Thyroid gland (tissue), 4 donors: Measurements from ENCODE around the gene UBE3A. TPM values are rescaled to one million over a fixed set of nuclear protein-coding genes. Genes with fewer than 3 reads are reported as not detected.

Experiments used
- DNase-seq, 2 donors: peaks; one replicate each; pipeline ENCODE4 v3.0.0-alpha.2; 2019
- H3K27ac ChIP-seq, 3 donors: fragments of 200-600 bp; sonication (generic); 1 replicate in 2 of 3; 2 replicates in 1 of 3; pipeline ENCODE4 v1.5.1; 2016 to 2019; ENCODE audit warnings: mild to moderate bottlenecking in 1 of 3, moderate library complexity in 1 of 3
- H3K27me3 ChIP-seq: fragments of 200-600 bp; sonication (generic); one replicate; pipeline ENCODE4 v1.5.1; 2019
- H3K36me3 ChIP-seq, 2 donors: fragments of 200-600 bp; sonication (generic); one replicate each; pipeline ENCODE4 v1.5.1; 2016 to 2019
- H3K4me1 ChIP-seq, 2 donors: fragments of 200-600 bp; sonication (generic); one replicate each; pipeline ENCODE4 v1.5.1; 2017 to 2019
- H3K4me3 ChIP-seq, 3 donors: fragments of 200-600 bp; sonication (generic); replicated peaks in 1 of 3; 1 replicate in 2 of 3; 2 replicates in 1 of 3; pipeline ENCODE4 v1.5.1; 2016; ENCODE audit warnings: mild to moderate bottlenecking in 1 of 3
- H3K9me3 ChIP-seq: fragments of 200-600 bp; sonication (generic); one replicate; pipeline ENCODE4 v1.5.1; 2017
- POLR2A ChIP-seq, 2 donors: fragments of 450-650 bp; IDR thresholded peaks; one replicate each; pipeline ENCODE4 v1.6.1; 2017; ENCODE audit warnings: antibody characterized with exemption in 2 of 2, mild to moderate bottlenecking in 2 of 2, moderate library complexity in 1 of 2
- WGBS, 2 donors: methylation state at CpG; one replicate each; pipeline ENCODE4 v1.1.5; 2017; 5-methylcytosine and 5-hydroxymethylcytosine counted together
- intact Hi-C: fragments of 100-400 bp; cut with DNase I; formaldehyde crosslinking; loops from one replicate; pipeline ENCODE4 v1.15.1; 2023
- total RNA-seq, 4 donors: library from RNA; depleted of rRNA; stranded (reverse); fragments of >200 nt; gene quantifications; one replicate each; pipeline ENCODE4 v1.2.3, GENCODE V29; 2016
- TF ChIP-seq, protein P1 (sequence below), 6 experiments: fragments of 200-600 bp in 3 of 6; fragments of 450-650 bp in 3 of 6; sonication (generic) in 3 of 6; IDR thresholded peaks; one replicate each; pipeline ENCODE4 v1.5.1; 2016 to 2019; ENCODE audit warnings: antibody characterized with exemption in 6 of 6, mild to moderate bottlenecking in 2 of 6, inconsistent platforms in 1 of 6, moderate library complexity in 1 of 6

UBE3A gene
- total RNA-seq, 4 donors from 2014 or later, result 88.6 to 140 (median 106) TPM

DNA sequence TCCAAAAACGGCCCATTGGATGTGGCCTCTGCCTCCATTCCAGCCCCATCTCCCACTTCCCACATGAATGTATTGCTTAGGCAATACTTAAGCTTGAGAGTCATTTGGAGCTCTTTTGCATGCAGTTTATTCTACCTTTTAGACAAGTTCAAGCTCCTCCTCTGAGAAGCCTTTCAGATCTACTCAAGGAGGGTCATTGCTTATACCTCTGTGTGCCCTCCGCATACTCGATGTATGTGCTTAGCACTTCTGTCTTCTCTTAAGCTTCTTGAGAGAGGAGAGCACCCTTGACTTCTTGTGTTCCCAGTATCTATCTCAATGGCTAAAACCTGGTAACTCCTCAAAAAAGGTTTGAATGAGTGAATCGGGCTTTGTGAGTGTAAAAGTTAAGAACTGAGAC is 6.6 kb upstream of the UBE3A start:
- no peak for TF ChIP-seq POLR2A (IDR thresholded peaks at IDR 0.05)
- TF ChIP-seq, protein P1, sequence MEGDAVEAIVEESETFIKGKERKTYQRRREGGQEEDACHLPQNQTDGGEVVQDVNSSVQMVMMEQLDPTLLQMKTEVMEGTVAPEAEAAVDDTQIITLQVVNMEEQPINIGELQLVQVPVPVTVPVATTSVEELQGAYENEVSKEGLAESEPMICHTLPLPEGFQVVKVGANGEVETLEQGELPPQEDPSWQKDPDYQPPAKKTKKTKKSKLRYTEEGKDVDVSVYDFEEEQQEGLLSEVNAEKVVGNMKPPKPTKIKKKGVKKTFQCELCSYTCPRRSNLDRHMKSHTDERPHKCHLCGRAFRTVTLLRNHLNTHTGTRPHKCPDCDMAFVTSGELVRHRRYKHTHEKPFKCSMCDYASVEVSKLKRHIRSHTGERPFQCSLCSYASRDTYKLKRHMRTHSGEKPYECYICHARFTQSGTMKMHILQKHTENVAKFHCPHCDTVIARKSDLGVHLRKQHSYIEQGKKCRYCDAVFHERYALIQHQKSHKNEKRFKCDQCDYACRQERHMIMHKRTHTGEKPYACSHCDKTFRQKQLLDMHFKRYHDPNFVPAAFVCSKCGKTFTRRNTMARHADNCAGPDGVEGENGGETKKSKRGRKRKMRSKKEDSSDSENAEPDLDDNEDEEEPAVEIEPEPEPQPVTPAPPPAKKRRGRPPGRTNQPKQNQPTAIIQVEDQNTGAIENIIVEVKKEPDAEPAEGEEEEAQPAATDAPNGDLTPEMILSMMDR (IDR thresholded peaks at IDR 0.05), result no peak
- intact Hi-C loops, result no loop called here
- Histone ChIP-seq H3K27ac (no peak overlapping the region), H3K36me3 (no peaks in the 10 kb centered on the region), H3K4me1 (no peaks in the 10 kb centered on the region), H3K9me3 (no peaks in the 10 kb centered on the region), H3K27me3 (no peaks in the 10 kb centered on the region), H3K4me3 (no peak overlapping the region)
- DNase-seq, result no peak
- 57 to 68% methylated on average over 4 of the region's 4 CpGs for WGBS, 2 donors

DNA sequence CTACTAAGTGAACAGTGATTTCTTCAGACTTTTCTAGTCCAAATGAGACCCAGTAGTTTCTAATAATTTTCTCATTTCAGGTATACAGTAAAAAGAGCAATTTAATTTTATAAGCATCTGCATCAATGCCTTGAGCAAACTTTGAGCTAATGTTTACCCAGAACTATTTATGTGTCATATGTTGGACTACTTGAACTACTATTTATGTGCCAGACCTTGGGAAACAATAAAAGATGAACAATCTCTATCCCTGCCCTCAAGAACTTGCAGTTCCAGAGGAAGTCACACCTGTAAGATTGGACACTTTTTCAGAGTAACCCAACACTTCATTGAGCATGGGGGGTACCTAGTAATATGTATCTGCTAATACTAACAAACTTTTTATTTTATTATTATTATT is 2.3 kb upstream of the UBE3A start:
- intact Hi-C loops, result no loop called here
- H3K36me3 ChIP-seq, result peaks cover 0 to 5% of the 10 kb centered on the region in 2 donors
- no peaks in the 10 kb centered on the region for H3K9me3 ChIP-seq
- DNase-seq, result no peak
- TF ChIP-seq, protein P1 (IDR thresholded peaks at IDR 0.05), result no peak
- H3K4me3 ChIP-seq, result no peak overlapping the region
- no peaks in the 10 kb centered on the region for H3K27me3 ChIP-seq
- peaks cover 17 to 18% of the 10 kb centered on the region in 2 donors for H3K4me1 ChIP-seq
- H3K27ac ChIP-seq, result no peak overlapping the region

DNA sequence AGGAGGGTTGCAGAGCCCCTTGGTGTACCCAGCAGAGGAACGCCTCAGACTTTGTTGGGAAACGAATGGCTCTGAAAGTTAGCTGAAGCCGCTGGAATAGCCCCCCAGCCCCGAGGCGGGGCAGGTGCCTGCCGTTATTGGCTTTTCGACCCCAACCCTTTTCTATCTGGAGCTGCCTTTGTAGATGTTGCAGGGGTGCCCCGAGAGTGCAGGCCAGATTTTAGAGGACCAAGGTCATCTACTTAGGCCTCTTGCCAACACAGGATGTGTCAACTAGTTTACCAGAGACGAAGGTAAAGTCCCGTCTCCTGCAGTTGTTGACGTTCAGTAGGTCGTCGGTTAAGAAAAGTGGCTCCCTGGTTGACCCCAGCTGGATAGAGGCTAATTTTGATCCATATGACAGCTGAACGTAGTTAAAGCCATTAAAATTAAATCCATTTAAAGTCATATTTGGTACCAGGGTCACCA is 579 bp upstream of the UBE3A start:
- TF ChIP-seq, protein P1 (IDR thresholded peaks at IDR 0.05), result no peak
- no peak for TF ChIP-seq POLR2A (IDR thresholded peaks at IDR 0.05)
- intact Hi-C loops, result no loop called here

DNA sequence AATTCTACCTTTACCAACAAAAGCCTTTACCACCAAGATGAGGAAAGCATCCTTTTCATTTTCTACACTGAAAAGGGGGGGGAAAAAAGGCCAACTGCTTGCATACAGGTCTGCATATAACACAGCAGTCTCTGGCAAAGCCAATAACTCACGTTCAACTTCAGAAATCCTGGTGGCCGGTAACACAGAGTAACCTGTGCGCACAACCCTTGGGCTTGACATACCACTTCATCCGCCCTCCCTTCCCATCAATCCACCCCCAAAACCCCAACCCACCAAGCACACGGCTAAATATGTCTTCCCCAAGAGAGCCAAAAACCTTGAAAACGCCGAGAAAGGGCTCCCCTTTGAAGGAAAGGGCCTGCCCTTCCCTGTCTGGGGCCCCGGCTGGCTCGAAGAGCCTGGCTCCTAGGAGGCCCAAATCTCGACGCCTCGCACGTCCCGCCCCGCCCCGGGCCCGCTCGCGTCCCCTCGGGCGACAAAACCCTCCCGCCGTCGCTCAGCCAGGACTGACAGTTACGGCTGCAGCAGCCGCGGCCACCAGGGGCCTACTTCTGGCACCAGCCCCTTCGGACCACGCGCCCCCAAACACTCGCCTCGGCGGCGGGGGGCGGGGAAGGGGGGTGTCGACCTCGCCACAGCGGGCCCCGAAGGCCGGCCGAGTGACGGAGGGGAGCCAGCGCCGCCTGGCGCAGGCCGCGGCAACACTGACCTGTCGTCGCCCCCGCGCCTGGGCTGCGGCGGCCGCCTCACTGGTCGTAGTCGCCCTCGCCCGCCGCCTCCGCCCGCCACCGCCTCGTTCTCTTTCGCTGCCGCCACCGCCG is 835 bp downstream of the UBE3A start:
- intact Hi-C loops, result no loop called here
- H3K27ac ChIP-seq, result peak overlapping the region; percentile 95 to 99 (median 96)
- DNase-seq, result peak; percentile 52 to 66
- no peaks in the 10 kb centered on the region for H3K27me3 ChIP-seq
- H3K9me3 ChIP-seq, result no peaks in the 10 kb centered on the region
- H3K4me1 ChIP-seq, result peaks cover 36 to 40% of the 10 kb centered on the region in 2 donors
- H3K4me3 ChIP-seq, result peak overlapping the region; percentile 86 to 98 (median 95)
- WGBS, 2 donors, result 0 to 1% methylated on average over 13 to 29 of the region's 67 CpGs
- no peak for TF ChIP-seq POLR2A (IDR thresholded peaks at IDR 0.05)
- TF ChIP-seq, protein P1 (IDR thresholded peaks at IDR 0.05), result peak in 4 of 6 experiments; percentile 31 to 56 (median 44)
- H3K36me3 ChIP-seq, result peaks cover 0 to 5% of the 10 kb centered on the region in 2 donors

More for the DNA sequence above, 579 bp upstream of the UBE3A start:
- H3K9me3 ChIP-seq, result no peaks in the 10 kb centered on the region
- H3K27me3 ChIP-seq, result no peaks in the 10 kb centered on the region
- peaks cover 0 to 5% of the 10 kb centered on the region in 2 donors for H3K36me3 ChIP-seq
- 8 to 10% methylated on average over 10 to 14 of the region's 14 CpGs for WGBS, 2 donors
- H3K27ac ChIP-seq, result peak overlapping the region; percentile 92 to 97 (median 97)
- peaks cover 29 to 32% of the 10 kb centered on the region in 2 donors for H3K4me1 ChIP-seq
- DNase-seq, result no peak
- peak overlapping the region; percentile 32 to 98 (median 78) for H3K4me3 ChIP-seq

DNA sequence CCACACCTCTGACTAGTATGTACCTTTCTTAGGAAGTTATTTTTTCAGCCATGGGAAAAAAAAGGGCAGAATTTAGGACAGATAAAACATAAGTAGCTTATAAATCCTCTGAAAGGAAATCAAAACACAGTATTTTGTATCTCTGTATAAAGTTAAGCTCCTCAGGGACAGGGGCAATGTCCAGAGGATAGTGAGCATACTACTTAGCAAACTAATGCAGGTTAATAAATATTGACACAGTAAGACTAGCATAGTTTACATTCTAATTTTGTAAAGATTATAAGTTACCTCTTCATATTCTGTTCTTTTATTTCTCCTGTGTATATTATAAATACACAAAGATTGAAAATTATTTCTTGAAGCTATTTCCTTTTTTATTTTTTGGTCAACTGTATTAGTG is 2.1 kb downstream of the UBE3A start:
- Histone ChIP-seq H3K36me3 (peaks cover 0 to 5% of the 10 kb centered on the region in 2 donors), H3K4me3 (no peak overlapping the region), H3K27ac (no peak overlapping the region), H3K4me1 (peaks cover 40 to 44% of the 10 kb centered on the region in 2 donors), H3K27me3 (no peaks in the 10 kb centered on the region), H3K9me3 (no peaks in the 10 kb centered on the region)
- TF ChIP-seq POLR2A (IDR thresholded peaks at IDR 0.05), result no peak
- TF ChIP-seq, protein P1 (IDR thresholded peaks at IDR 0.05), result no peak
- intact Hi-C loops, result no loop called here
- no peak for DNase-seq
